GM12878 (cell line): ENCODE results near the gene ITSN1.

Experiments used
- CREB1 ChIP-seq: IDR thresholded peaks from 2 replicates; pipeline ENCODE4 v1.6.1; 2012; ENCODE audit warnings: low read depth, mild to moderate bottlenecking, inconsistent platforms
- CTCF ChIP-seq, 3 experiments: IDR thresholded peaks in 2 of 3; conservative IDR thresholded peaks in 1 of 3; 2 replicates each; pipeline ENCODE4 v1.5.1; 2011; ENCODE audit warnings: low read depth in 3 of 3, low read length in 3 of 3, mild to moderate bottlenecking in 3 of 3, control low read depth in 2 of 3, moderate library complexity in 2 of 3, inconsistent platforms in 1 of 3, mixed read lengths in 1 of 3; ENCODE audit not compliant: control insufficient read depth in 2 of 3, insufficient read depth in 1 of 3; ENCODE audit errors: extremely low read depth in 1 of 3
- FOS ChIP-seq: IDR thresholded peaks from 3 replicates; pipeline ENCODE4 v1.6.1; 2011; ENCODE audit warnings: borderline replicate concordance; ENCODE audit not compliant: insufficient read length; ENCODE audit errors: extremely low read depth
- FOXK2 ChIP-seq: fragments of 450-650 bp; IDR thresholded peaks from 2 replicates; pipeline ENCODE4 v1.6.1; 2017; ENCODE audit warnings: mild to moderate bottlenecking, moderate library complexity
- HCFC1 ChIP-seq: fragments of 150-350 bp; IDR thresholded peaks from 2 replicates; pipeline ENCODE4 v1.6.1; 2014; ENCODE audit warnings: low read length
- HDAC6 ChIP-seq: fragments of 200-600 bp; sonication (generic); IDR thresholded peaks from one replicate; pipeline ENCODE4 v1.8.0; 2017; ENCODE audit warnings: antibody characterized with exemption; ENCODE audit not compliant: unreplicated experiment
- HDGF ChIP-seq: fragments of 450-650 bp; IDR thresholded peaks from 2 replicates; pipeline ENCODE4 v1.6.1; 2016; ENCODE audit warnings: antibody characterized with exemption
- MXI1 ChIP-seq: fragments of 150-350 bp; IDR thresholded peaks from 2 replicates; pipeline ENCODE4 v1.6.1; 2011; ENCODE audit warnings: low read depth, mild to moderate bottlenecking, inconsistent platforms, low read length, improper control_type of control experiment
- POLR2A ChIP-seq: IDR thresholded peaks from 2 replicates; pipeline ENCODE4 v1.6.1; 2011; ENCODE audit warnings: low read depth, mild to moderate bottlenecking, low read length
- SIN3A ChIP-seq: IDR thresholded peaks from 2 replicates; pipeline ENCODE4 v1.6.1; 2012; ENCODE audit warnings: low read depth, low read length, improper control_type of control experiment
- SP1 ChIP-seq: IDR thresholded peaks from one replicate; pipeline ENCODE4 v1.6.1; 2011; ENCODE audit warnings: low read depth, low read length
- STAT3 ChIP-seq: IDR thresholded peaks from 2 replicates; pipeline ENCODE4 v1.6.1; 2011; ENCODE audit warnings: low read depth, low read length, improper control_type of control experiment
- USF2 ChIP-seq: IDR thresholded peaks from 2 replicates; pipeline ENCODE4 v1.6.1; 2011; ENCODE audit warnings: low read depth, low read length, improper control_type of control experiment, borderline replicate concordance
- ZNF217 ChIP-seq: fragments of 450-650 bp; IDR thresholded peaks from 2 replicates; pipeline ENCODE4 v1.6.1; 2017; ENCODE audit warnings: antibody characterized with exemption, mild to moderate bottlenecking

DNA sequence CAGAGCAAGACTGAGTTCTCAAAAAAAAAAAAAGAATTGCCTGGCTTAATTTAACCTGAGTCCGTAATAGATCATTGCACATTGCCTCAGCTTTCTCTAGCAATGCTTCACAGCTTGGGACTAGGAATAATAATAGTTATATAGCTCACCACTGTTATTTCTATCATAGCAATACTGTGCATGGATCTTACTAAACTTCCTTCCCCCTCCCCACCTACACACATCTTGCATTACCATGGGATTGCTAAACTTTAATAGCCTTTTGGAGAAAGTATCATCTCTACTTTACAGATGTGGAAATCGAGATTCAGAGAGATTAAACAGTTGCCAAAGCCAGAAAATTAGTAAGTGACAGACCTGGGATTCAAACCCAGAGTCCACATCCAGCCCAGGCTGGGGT lies 173.9 kb downstream of the ITSN1 start:
- TF ChIP-seq CTCF (IDR thresholded peaks at IDR 0.05 in 2 of 3, conservative IDR thresholded peaks at IDR 0.05 in 1 of 3; ENCODE audit: control insufficient read depth in 2 of 3, extremely low read depth in 1 of 3, insufficient read depth in 1 of 3, low read depth in 3 of 3, low read length in 3 of 3), result no peak
- TF ChIP-seq SP1, result no peak
- TF ChIP-seq HDAC6, result no peak
- TF ChIP-seq HDGF, result no peak
- no peak for TF ChIP-seq POLR2A
- TF ChIP-seq MXI1, result no peak
- TF ChIP-seq FOS, result no peak
- TF ChIP-seq USF2, result no peak
- TF ChIP-seq STAT3, result no peak
- TF ChIP-seq ZNF217, result no peak
- TF ChIP-seq CREB1, result no peak
- no peak for TF ChIP-seq SIN3A
- TF ChIP-seq HCFC1, result no peak
- no peak for TF ChIP-seq FOXK2
